NK-92 (cell line): ENCODE measurements around the gene IL1RL1.

Source experiments
- DNase-seq: peaks from one replicate; lab custom pipeline; 2025; ENCODE audit not compliant: unreplicated experiment; lab: John Stamatoyannopoulos, UW

Gene IL1RL1

GRCh38 chr2:102310964-102311640, at the start of gene IL1RL1:
IL1RL1 (plus strand) TSS chr2:102311563; CDS start chr2:102338265, 26,702 bp downstream.
- DNase-seq: no peak

- DNase-seq: no peak
Measured at GRCh38 chr2:102262216-102263129, 48.9 kb upstream of the IL1RL1 start.

GRCh38 chr2:102264952-102265351, 46.4 kb upstream of the IL1RL1 start:
- DNase-seq: no peak

- no peak for DNase-seq
Measured at GRCh38 chr2:102266204-102266603, 45.2 kb upstream of the IL1RL1 start.

- no peak for DNase-seq
Measured at GRCh38 chr2:102267774-102268173, 43.6 kb upstream of the IL1RL1 start.

- DNase-seq: no peak
Measured at GRCh38 chr2:102268510-102269199, 42.7 kb upstream of the IL1RL1 start.

- DNase-seq: no peak
Measured at GRCh38 chr2:102269200-102269524, 42.2 kb upstream of the IL1RL1 start.

GRCh38 chr2:102271844-102272243, 39.5 kb upstream of the IL1RL1 start:
- DNase-seq: no peak

GRCh38 chr2:102273619-102274211, 37.6 kb upstream of the IL1RL1 start:
- DNase-seq: no peak

- DNase-seq: no peak
Measured at GRCh38 chr2:102276549-102277201, 34.7 kb upstream of the IL1RL1 start.

- no peak for DNase-seq
Measured at GRCh38 chr2:102277202-102277700, 34.1 kb upstream of the IL1RL1 start.

- DNase-seq: no peak
Measured at GRCh38 chr2:102278720-102279390, 32.5 kb upstream of the IL1RL1 start.

GRCh38 chr2:102279391-102279735, 32.0 kb upstream of the IL1RL1 start:
- no peak for DNase-seq

GRCh38 chr2:102282678-102283091, 28.7 kb upstream of the IL1RL1 start:
- DNase-seq: no peak

- DNase-seq: no peak
Measured at GRCh38 chr2:102283996-102284395, 27.4 kb upstream of the IL1RL1 start.

GRCh38 chr2:102284611-102285010, 26.8 kb upstream of the IL1RL1 start:
- DNase-seq: no peak

- DNase-seq: no peak
Measured at GRCh38 chr2:102285368-102285767, 26.0 kb upstream of the IL1RL1 start.

GRCh38 chr2:102286041-102286440, 25.3 kb upstream of the IL1RL1 start:
- DNase-seq: no peak

GRCh38 chr2:102289129-102289528, 22.2 kb upstream of the IL1RL1 start:
- DNase-seq: no peak

GRCh38 chr2:102290594-102290993, 20.8 kb upstream of the IL1RL1 start:
- DNase-seq: no peak
